Fibroblast of skin of abdomen (primary cell): ENCODE results near the gene MRPL14.
A peak's percentile ranks its signal among the peaks of the same experiment; 100 is the strongest.
"Not testable (repeated sequence)": the region's sequence is repeated elsewhere in the genome, so short reads cannot be mapped to it uniquely, and the experiment has no call there.

Source experiments
- DNase-seq: peaks from one replicate; pipeline ENCODE4 v3.0.0-alpha.2; 2013

Gene MRPL14

DNA sequence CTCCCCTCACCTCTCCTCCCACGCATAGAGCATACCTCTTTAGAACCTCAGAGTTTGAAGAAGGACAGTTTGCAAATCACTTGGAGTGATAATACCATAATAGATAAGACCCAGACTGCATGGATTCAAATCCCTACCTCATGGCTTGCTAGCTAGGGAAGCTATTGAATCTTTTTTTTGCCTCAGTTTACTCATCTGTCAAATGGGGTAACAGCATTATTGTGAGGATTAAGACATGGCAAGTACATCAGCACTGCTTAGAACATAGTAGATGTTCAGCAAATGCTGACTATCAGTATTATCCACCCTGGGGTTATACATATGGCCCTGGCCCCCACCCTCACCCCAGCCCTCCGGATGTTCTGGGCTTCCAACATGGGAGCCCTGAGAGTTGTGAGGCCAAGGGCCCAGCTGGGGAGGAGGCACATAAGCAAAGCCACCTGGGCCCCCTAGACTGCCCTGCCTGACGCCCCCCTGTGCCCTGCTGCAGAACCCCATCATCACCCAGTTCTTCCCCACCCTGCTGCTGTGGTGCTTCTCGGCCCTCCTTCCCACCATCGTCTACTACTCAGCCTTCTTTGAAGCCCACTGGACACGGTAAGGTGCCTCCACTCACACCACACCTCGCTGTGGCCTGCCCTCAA is 22.2 kb upstream of the MRPL14 start:
- no peak for DNase-seq

- DNase-seq, result no peak
These were observed 21.1 kb upstream of the MRPL14 start for GRCh38 chr6:44148306-44148705.

DNA sequence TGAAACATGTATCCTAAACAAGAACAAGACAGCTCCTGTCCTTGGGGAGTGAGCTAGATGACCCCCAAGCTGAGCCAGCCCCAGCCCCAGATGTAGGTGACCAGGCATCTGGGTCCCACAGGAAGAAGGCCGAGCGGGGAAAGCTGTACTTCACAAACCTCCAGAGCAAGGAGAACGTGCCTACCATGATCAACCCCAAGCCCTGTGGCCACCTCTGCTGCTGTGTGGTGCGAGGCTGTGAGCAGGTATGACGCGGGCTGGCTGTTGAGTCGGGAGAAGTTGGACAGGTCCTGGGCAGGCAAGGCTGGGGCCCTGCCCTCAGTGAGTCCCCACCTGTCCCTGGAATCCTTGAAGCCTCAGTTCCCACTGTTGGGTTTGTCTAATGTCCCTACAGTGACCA is 20.0 kb upstream of the MRPL14 start:
- DNase-seq, result no peak

- DNase-seq, result no peak
These were observed 19.4 kb upstream of the MRPL14 start for GRCh38 chr6:44146685-44147084.

DNA sequence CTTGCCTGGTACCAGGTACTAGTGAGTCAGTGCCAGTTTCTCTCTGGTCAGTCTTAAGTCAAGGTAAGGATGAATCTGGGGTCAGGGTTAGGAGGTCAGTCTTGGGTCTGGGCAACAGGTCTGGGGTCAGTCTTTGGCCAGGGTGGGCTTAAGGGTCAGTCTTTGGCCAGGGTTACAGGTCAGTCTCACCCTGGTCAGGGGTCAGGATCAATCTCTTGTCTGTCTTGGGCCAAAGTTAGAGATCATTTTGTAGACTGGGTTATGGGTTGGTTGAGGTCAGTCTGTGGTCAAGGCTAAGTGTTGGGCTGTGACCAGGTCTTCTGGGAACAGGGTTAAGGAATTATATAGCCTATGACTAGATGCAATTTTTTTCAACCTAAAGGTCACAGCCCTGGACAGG is 18.6 kb upstream of the MRPL14 start:
- DNase-seq, result no peak

- DNase-seq, result not testable (repeated sequence)
These were observed 17.3 kb upstream of the MRPL14 start for GRCh38 chr6:44144536-44144935.

GRCh38 chr6:44143731-44144130 is 16.5 kb upstream of the MRPL14 start:
- no peak for DNase-seq

DNA sequence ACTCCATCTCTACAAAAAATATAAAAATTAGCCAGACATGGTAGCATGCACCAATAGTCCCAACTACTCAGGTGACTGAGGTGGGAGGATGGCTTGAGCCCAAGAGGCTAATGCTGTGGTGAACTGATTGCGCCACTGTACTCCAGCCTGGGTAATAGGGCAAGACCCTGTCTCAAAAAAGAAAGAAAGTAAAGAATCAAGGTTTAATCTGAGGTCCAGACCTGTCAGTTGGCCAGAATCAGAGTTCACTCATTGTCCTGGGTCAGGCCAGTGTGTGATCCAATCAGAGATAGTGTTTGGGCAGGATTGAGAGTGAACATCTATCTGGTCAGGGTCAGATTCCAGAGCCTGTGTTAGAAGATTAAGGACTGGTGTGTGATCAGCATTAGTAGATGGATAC is 15.6 kb upstream of the MRPL14 start:
- DNase-seq, result no peak

- no peak for DNase-seq
These were observed 12.1 kb upstream of the MRPL14 start for GRCh38 chr6:44139351-44139743.

- no peak for DNase-seq
These were observed 11.6 kb upstream of the MRPL14 start for GRCh38 chr6:44138717-44139350.

DNA sequence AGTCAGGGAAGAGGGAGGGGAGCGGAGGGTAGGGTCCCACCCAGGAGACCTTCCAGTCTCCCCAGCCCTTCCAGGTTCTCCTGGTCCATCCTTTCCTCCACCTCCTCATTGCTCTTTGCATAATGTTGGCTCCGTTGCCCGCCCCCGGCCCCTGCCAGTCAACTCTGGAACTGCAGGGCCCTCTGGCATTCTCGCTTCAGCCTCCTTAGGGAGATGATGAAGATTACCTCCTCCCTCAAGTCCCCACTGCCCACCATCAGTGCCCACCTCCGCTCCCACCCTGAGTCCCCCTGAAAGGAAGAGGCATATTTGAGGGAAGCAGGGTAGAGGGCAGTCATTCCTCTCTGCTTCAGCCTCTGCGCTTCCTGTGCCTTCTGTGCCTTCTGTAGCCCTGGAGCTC is 8.6 kb upstream of the MRPL14 start:
- DNase-seq, result no peak

DNA sequence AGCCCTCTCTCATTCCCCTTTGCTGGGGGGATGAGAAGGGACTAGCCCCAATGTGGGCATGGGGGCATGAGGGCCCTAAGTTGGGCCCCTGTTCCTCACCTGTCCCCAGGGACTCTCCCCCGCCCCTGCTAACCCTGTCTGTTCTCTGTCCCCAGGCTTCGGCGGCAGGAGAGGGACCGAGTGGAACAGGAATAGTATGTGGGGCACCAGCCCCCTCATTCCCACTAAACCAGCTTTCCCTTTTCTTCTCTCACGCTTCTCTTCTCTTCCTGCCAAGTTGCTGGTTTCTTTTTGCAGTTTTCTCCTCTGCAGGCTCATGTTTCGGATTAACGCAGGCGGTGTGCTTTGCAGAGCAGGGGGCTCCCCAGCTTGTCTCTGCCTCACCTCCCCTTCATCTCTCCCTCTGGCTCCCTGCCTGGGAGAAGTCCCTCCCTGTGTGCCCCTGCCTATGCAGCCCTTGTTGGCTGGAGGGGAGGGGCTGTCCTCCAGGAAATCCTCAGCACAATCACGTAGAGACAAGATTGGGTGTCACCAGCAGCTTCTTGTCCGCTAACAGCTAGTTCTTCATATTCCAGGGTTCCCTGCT is 8.0 kb upstream of the MRPL14 start:
- DNase-seq, result no peak

- DNase-seq, result no peak
These were observed 6.9 kb upstream of the MRPL14 start for GRCh38 chr6:44133981-44134711.

DNA sequence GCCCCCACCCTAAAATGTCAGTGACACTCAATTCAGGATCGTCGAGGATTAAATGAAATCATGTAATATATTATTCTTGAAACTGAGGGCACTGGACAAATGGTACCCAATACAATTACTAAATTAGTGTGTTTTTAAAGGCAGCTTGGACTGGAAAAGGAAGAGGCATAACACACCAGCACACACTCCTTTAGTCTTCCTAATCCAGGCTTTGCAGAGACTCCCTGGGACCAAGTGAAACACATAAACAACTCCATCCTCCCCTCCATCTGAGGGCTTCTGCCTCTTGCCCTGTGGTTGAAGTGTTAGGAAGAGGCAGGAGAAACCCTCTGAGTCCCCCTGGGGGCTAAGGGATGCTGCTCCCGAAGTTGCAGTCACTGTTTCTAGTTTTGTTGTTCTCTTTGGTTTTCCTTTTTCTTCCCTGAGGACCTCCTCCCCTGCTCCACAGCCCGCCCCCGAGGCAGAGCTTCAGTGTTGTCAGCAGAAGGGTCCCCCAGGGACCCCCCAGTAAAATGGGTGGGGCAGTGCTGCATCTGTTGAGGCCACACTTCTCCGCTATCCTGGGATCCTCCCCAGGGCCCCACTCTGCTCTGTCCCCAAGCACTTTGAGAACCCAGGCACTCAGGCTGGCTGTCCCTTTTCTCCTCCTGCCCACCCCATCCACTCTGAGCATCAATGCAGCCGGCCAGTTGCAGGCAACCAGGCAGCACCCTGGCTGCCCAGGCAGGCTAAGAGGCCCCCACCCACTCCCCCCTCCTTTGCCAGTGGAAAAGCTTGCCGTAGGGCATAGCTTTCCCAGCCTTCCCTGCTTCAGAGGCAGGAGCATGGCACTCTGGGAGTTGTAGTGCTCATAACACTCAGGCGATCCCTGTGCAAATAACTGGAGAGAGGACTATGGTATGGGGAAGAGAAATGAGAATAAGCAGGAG is 6.0 kb upstream of the MRPL14 start:
- DNase-seq, result peak; percentile 24

DNA sequence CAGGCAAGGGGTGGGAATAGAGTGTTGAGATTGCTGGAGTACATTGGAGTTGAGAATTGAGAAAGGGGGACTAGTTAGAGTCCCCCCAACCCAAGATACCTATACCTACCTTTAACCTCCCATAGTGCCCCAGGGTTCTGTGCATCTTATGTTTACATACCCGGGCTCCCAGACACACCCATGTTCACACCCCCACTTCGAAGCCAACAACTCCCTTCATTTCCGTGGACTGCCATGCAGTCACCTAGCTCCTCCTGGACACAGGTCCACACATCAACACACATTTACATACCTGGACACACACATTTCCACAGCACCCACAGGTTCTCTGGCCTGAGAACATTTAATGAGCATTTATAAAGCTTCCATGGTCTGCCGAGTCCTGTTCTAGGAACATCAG is 5.2 kb upstream of the MRPL14 start:
- DNase-seq, result no peak

DNA sequence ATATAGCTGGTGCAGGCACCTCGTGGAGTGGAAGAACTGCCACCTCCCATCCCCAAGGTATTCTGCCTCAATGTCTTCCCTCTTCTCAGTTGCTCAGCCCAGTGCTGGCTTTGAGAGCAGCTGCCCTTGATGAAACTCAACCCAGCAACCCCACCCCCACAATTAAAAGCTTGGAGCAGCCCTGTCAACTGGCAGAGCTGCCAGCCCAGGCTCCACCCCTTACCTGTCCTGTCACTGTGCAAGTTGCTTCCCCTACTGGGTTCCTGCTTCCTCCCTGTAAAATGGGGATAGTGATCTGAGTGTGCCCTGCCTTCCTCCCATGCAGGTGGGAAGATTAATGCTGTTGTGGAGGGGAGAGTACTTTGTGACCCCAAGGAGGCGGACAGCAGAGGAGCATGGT is 4.6 kb upstream of the MRPL14 start:
- no peak for DNase-seq

DNA sequence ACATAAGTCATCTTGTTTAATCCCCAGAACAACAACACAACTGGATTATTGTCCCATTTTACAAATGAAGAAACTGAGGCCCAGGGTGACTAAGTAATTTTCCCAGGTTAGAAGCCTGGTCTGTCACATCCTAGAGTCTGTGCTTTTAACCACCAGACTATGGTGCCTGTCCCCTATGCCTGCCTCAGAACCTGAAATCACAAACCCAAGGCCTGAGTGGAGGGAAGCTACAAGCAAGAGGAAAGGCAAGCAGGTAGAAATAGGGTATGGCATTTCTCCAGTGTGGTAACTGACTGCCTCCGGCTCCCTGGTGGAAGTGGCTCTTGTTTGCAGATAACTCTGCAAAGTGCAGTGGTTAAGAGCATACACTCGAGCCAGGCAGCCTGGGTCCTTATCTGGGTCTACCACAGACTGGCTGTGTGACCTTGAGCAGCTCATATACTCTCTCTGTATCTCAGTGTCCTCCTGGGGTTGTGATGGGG is 2.6 kb upstream of the MRPL14 start:
- no peak for DNase-seq

GRCh38 chr6:44128020-44128917 is 1.0 kb upstream of the MRPL14 start:
- no peak for DNase-seq

DNA sequence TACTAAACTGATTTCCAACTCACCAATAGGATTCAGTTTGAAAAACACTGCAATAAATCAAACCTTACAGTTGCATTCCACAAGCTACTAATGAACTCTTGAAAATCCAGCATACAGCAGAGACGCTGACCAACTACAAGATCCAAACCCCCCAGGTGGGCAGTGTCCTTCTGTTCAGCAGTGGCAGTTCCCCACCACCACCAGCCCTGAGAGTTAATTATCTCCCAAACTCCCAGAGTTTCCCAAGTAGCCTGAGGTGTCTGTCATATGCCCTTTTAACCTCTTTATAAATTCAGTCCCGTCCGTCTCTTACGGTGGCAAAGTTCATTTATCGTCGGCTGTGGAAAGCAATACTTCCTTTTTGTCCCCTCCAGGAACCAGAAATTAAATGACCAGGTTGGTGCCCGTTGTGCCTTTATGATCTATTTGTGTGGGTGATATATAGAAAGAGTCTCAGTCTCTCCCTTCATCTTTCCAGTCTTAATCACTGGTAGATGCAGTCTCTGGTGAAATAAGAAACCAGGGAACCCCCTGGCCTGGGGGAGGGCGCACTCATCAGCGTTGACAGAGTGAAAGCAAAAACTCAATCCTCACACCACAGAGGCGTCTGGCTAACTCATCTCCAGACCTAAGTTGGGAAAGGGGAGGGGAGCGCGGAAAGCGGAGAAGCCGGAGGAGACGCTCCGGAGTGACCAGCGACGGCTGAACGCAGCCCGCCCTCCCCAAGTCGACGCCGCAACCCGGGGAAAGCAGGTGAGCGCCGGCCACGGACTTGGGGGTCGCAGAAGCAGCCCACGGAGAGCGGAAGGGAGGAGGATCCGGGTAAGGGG is 717 bp downstream of the MRPL14 start:
- peak; percentile 86 for DNase-seq

- no peak for DNase-seq
These were observed 3.7 kb downstream of the MRPL14 start for GRCh38 chr6:44123544-44123943.
